ENCODE results near the gene KCNH2. TPM values are rescaled to one million over a fixed set of nuclear protein-coding genes. Genes with fewer than 3 reads are reported as not detected.

The KCNH2 gene
- total RNA-seq, 1 experiment from 2014 or later, result 16.2 TPM

DNA sequence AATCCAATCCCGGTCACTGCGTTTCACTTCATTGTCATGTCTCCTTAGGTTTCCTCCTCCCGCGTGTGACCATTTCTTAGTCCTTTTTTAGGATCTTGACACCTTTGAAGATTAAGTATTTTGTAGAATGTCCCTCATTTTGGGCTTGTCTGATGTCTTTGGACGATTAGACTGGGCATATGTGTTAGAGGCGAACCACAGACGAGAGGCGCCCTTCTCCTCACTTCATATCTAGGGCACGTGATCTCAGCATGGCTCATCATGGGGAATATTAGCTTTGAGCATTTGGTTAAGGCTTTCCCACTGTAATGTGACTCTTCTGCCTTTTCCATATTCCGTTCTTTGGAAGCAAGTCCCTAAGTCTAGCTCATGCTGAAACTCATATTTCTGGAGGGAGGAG lies 59.0 kb downstream of the KCNH2 start (continued):
- TF ChIP-seq, protein P1, sequence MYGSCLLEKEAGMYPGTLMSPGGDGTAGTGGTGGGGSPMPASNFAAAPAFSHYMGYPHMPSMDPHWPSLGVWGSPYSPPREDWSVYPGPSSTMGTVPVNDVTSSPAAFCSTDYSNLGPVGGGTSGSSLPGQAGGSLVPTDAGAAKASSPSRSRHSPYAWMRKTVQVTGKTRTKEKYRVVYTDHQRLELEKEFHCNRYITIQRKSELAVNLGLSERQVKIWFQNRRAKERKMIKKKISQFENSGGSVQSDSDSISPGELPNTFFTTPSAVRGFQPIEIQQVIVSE (CRISPR knock-in tag; IDR thresholded peaks at IDR 0.05; ENCODE audit: borderline replicate concordance), result no peak
- TF ChIP-seq TP53 (CRISPR knock-in tag; IDR thresholded peaks at IDR 0.05), result no peak
- TF ChIP-seq HMGXB4 (CRISPR knock-in tag; IDR thresholded peaks at IDR 0.05), result no peak
- TF ChIP-seq RORB (CRISPR knock-in tag; IDR thresholded peaks at IDR 0.05), result no peak
- TF ChIP-seq ERG (CRISPR knock-in tag; IDR thresholded peaks at IDR 0.05), result no peak
- no peak for TF ChIP-seq JAZF1 (CRISPR knock-in tag; IDR thresholded peaks at IDR 0.05)
- TF ChIP-seq, protein P2, sequence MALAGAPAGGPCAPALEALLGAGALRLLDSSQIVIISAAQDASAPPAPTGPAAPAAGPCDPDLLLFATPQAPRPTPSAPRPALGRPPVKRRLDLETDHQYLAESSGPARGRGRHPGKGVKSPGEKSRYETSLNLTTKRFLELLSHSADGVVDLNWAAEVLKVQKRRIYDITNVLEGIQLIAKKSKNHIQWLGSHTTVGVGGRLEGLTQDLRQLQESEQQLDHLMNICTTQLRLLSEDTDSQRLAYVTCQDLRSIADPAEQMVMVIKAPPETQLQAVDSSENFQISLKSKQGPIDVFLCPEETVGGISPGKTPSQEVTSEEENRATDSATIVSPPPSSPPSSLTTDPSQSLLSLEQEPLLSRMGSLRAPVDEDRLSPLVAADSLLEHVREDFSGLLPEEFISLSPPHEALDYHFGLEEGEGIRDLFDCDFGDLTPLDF (CRISPR knock-in tag; IDR thresholded peaks at IDR 0.05), result no peak
- no peak for TF ChIP-seq EMX1 (CRISPR knock-in tag; IDR thresholded peaks at IDR 0.05)

GRCh38 chr7:150918378-150918777 lies 59.7 kb downstream of the KCNH2 start:
- POLR2A ChIA-PET, result no interaction called here
- Mint-ChIP-seq H3K9me3 (no peaks in the 10 kb centered on the region), H3K4me3 (no peak overlapping the region), H3K27ac (no peak overlapping the region), H3K4me1 (no peaks in the 10 kb centered on the region), H3K27me3 (ENCODE audit: low read depth) (peaks cover 4% of the 10 kb centered on the region), H3K36me3 (no peaks in the 10 kb centered on the region)
- ATAC-seq (no peak), DNase-seq (ENCODE audit: low spot score) (no peak)
- TF ChIP-seq ZNF263 (CRISPR knock-in tag; IDR thresholded peaks at IDR 0.05; ENCODE audit: low read depth) (no peak), SMAD3 (CRISPR knock-in tag; IDR thresholded peaks at IDR 0.05; ENCODE audit: borderline replicate concordance) (no peak), ZBTB21 (CRISPR knock-in tag; IDR thresholded peaks at IDR 0.05; ENCODE audit: borderline replicate concordance) (no peak), CREB1 (CRISPR knock-in tag; IDR thresholded peaks at IDR 0.05) (no peak), ARID4B (CRISPR knock-in tag; IDR thresholded peaks at IDR 0.05; ENCODE audit: borderline replicate concordance) (no peak)
- TF ChIP-seq, protein P3, sequence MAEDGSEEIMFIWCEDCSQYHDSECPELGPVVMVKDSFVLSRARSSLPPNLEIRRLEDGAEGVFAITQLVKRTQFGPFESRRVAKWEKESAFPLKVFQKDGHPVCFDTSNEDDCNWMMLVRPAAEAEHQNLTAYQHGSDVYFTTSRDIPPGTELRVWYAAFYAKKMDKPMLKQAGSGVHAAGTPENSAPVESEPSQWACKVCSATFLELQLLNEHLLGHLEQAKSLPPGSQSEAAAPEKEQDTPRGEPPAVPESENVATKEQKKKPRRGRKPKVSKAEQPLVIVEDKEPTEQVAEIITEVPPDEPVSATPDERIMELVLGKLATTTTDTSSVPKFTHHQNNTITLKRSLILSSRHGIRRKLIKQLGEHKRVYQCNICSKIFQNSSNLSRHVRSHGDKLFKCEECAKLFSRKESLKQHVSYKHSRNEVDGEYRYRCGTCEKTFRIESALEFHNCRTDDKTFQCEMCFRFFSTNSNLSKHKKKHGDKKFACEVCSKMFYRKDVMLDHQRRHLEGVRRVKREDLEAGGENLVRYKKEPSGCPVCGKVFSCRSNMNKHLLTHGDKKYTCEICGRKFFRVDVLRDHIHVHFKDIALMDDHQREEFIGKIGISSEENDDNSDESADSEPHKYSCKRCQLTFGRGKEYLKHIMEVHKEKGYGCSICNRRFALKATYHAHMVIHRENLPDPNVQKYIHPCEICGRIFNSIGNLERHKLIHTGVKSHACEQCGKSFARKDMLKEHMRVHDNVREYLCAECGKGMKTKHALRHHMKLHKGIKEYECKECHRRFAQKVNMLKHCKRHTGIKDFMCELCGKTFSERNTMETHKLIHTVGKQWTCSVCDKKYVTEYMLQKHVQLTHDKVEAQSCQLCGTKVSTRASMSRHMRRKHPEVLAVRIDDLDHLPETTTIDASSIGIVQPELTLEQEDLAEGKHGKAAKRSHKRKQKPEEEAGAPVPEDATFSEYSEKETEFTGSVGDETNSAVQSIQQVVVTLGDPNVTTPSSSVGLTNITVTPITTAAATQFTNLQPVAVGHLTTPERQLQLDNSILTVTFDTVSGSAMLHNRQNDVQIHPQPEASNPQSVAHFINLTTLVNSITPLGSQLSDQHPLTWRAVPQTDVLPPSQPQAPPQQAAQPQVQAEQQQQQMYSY (CRISPR knock-in tag; IDR thresholded peaks at IDR 0.05), result no peak
- CTCF ChIA-PET, result no interaction called here

Data from WTC11 (cell line).